DND-41 (cell line): ENCODE data around the gene RALGDS.

Experiments used
- EZH2 ChIP-seq: IDR thresholded peaks from 3 replicates; pipeline ENCODE4 v1.6.1; 2012; ENCODE audit warnings: borderline replicate concordance, low read depth, mild to moderate bottlenecking, moderate library complexity, low read length, inconsistent platforms; ENCODE audit not compliant: severe bottlenecking
- TF ChIP-seq, protein P1 (sequence below): IDR thresholded peaks from 2 replicates; pipeline ENCODE4 v1.5.1; 2012; ENCODE audit warnings: borderline replicate concordance, low read length, moderate library complexity, mild to moderate bottlenecking; ENCODE audit not compliant: poor library complexity, severe bottlenecking; ENCODE audit errors: extremely low read depth

DNA sequence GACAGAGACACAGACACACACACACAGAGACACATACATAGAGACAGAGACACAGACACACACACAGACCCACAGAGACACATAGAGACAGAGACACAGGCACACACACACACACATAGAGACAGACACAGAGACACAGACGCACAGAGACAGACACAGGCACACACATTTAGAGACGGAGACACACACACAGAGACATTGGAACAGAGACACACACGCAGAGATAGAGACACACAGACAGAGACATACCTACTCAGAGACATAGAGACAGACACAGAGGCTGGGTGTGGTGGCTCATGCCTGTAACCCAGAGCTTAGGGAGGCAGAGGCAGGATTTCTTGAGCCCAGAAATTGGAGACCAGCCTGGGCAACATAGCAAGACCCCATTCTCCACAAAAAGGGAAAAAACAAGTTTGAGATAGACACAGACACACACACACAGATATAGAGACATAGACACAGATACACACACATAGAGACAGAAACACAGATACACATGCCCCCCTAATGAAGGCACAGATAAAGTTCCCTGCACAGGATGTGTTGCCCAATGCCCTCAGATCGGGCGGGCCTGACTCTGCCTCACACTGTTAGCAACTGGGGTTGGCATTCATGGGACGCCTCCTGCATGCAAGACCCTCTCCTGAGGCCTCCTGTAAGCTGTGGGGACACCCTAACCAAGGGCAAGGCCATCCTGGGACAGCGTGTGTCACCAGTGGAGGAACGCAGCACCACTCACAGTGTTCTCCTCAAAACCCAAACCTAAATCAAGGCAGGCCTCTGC, 3.3 kb upstream of the RALGDS start:
- TF ChIP-seq, protein P1, sequence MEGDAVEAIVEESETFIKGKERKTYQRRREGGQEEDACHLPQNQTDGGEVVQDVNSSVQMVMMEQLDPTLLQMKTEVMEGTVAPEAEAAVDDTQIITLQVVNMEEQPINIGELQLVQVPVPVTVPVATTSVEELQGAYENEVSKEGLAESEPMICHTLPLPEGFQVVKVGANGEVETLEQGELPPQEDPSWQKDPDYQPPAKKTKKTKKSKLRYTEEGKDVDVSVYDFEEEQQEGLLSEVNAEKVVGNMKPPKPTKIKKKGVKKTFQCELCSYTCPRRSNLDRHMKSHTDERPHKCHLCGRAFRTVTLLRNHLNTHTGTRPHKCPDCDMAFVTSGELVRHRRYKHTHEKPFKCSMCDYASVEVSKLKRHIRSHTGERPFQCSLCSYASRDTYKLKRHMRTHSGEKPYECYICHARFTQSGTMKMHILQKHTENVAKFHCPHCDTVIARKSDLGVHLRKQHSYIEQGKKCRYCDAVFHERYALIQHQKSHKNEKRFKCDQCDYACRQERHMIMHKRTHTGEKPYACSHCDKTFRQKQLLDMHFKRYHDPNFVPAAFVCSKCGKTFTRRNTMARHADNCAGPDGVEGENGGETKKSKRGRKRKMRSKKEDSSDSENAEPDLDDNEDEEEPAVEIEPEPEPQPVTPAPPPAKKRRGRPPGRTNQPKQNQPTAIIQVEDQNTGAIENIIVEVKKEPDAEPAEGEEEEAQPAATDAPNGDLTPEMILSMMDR: no peak
- TF ChIP-seq EZH2: no peak
